Rectal smooth muscle tissue (tissue), 1 donor: ENCODE data around the gene ZDHHC24.
"Not testable (repeated sequence)": the region's sequence is repeated elsewhere in the genome, so short reads cannot be mapped to it uniquely, and the experiment has no call there.

Experiments used
- H3K27ac ChIP-seq: one replicate; pipeline ENCODE4 v1.7.0; 2013; ENCODE audit warnings: low read depth, low read length, inconsistent platforms
- H3K27me3 ChIP-seq: one replicate; pipeline ENCODE4 v1.7.0; 2013; ENCODE audit warnings: low read length; ENCODE audit not compliant: control insufficient read depth, insufficient read depth
- H3K36me3 ChIP-seq: one replicate; pipeline ENCODE4 v1.7.0; 2013; ENCODE audit warnings: low read length; ENCODE audit not compliant: control insufficient read depth, insufficient read depth
- H3K4me1 ChIP-seq: one replicate; pipeline ENCODE4 v1.7.0; 2013; ENCODE audit warnings: low read length; ENCODE audit not compliant: control insufficient read depth, insufficient read depth
- H3K4me3 ChIP-seq: one replicate; pipeline ENCODE4 v1.7.0; 2013; ENCODE audit warnings: low read length
- H3K9ac ChIP-seq: one replicate; pipeline ENCODE4 v1.7.0; 2013; ENCODE audit warnings: low read length

Gene ZDHHC24

DNA sequence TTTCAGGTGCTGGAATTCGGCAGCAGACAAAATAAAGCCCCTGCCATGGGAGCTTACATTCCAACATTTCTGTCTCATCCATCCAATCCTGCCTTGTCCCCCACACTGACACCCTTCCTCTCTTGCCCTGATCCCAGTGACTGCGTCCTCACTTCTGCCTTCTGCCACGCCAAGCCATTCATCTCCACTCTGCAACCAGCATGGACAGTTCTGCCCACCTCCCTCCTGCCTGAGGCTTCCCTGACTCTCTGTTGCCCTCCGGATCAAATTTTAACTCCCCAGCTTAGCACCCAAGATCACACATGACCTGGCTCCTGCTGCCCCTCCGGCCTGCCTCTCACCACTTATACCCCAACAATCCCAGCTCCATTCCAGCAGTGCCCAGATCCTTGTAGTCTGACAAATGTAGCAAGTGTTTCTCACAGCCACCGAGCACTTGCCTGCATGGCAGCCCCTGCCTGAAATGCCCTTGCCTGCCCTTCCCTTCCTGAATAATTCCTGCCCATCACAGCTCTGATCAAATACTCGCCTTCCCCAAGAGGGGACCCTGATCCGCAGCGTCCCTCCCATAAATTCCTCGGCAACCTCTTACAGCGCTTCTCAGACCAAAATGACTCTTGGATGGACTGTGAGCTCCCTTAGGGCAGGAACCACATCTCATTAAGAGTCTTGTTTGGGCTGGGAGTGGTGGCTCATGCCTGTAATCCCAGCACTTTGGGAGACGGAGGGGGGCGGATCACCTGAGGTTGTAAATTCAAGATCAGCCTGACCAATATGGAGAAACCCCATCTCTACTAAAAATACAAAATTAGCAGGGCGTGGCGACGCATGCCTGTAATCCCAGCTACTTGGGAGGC, 3.2 kb upstream of the ZDHHC24 start:
- Histone ChIP-seq H3K27me3 (no peaks in the 10 kb centered on the region), H3K9ac (no peak overlapping the region), H3K4me1 (peaks cover 6% of the 10 kb centered on the region), H3K4me3 (no peak overlapping the region), H3K27ac (no peak overlapping the region), H3K36me3 (no peaks in the 10 kb centered on the region)

DNA sequence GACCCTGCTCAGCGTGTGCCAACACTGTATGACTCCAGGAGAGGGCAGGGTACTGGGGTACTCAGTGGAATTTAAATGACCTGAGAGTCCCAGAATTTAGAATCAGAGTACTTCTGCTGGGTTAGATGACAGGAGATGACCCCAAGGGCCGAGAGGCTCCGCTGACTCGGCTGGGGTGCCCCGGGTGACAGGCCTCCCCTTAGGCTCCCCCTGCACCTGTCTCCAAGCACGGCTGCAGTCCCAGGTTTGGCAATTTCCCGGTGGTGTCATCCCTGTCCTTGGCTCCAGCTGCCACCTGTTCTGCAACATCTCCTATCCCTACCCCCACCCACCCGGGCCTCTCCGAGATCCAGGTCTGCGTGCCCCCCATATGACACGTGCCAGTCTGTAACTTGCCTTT, 2.2 kb upstream of the ZDHHC24 start:
- peaks cover 6% of the 10 kb centered on the region for H3K4me1 ChIP-seq
- H3K36me3 ChIP-seq, result no peaks in the 10 kb centered on the region
- no peak overlapping the region for H3K27ac ChIP-seq
- H3K4me3 ChIP-seq, result no peak overlapping the region
- H3K27me3 ChIP-seq, result no peaks in the 10 kb centered on the region
- H3K9ac ChIP-seq, result no peak overlapping the region

DNA sequence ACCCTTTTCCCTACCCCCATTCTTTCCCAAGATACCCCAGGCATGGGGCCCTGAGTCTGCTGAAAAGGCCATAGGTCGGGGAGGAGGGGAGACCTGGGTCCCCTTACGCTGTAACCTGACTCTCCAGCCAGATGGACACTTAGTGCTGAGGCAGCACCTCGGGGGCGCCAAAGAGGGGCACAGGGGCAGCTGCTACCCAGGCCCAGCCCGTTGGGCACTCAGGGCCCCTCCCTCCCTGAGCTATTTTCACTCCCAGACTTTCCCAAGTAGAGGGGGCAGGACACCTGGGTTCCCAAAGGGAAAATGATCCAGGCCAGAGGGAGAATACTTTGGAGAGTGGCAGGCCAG, 1.8 kb upstream of the ZDHHC24 start:
- Histone ChIP-seq H3K27ac (no peak overlapping the region), H3K27me3 (no peaks in the 10 kb centered on the region), H3K36me3 (peaks cover 4% of the 10 kb centered on the region), H3K9ac (no peak overlapping the region), H3K4me3 (no peak overlapping the region), H3K4me1 (peaks cover 6% of the 10 kb centered on the region)

DNA sequence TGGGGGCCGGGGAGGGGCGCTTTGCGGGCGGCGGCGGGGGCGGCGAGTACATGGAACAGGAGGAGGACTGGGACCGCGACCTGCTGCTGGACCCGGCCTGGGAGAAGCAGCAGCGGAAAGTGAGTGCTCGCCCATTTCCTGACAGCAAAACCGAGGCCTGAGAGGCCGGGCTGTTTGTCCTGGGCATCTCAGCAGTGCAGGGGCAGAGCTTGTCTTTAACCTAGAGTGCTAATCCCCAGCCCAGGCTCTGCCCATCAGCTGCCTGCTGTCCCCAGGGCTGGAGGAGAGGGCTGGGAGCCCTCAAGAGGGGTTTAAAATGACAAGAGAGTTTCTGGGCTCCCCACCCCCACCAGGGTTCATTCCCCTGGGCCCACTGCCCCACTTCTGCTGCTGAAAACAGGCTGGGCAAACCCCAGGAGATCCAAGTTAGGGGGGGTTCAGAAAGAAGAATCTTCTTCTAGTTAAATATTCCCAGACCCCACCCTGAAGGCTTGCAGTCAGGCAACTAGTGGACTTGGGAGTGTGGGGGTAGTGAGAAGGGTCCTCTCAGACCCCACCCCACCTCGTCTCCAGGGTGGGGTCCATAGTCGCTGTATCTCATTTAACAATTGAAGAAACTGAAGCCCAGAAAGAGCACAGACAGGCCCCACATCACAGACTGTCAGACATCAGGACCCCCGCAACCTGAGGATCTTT, 1.3 kb upstream of the ZDHHC24 start:
- peaks cover 6% of the 10 kb centered on the region for H3K4me1 ChIP-seq
- H3K27ac ChIP-seq, result no peak overlapping the region
- H3K9ac ChIP-seq, result no peak overlapping the region
- peaks cover 7% of the 10 kb centered on the region for H3K36me3 ChIP-seq
- no peak overlapping the region for H3K4me3 ChIP-seq
- H3K27me3 ChIP-seq, result no peaks in the 10 kb centered on the region

DNA sequence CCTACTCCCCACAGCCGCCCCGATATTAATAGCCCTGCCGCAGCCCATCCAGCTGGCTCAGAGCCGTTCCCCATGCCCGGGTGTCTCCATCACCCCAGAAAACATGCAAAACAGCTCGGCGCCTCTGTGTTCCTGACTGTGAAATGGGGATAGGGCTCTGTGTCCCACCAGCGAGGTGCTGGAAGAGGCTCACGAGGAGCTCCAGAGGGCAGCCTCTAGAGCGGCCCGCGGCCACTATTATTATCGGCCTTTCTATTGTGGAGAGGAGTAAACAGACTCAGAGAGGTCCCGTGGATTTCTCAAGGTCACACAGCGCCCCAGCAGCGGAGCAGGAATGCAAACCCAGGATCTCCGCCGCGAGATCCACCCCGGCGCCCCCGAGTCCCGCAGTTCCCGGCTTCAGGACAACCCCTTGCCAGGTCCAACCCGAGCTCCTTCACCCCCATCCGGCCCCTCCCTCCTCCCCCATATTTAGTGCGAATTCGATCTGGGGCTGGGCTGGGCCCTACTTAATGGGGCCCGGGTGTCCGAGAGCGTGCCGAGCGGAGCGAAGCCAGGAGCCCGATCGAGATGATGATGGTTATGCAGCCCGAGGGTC, 619 bp upstream of the ZDHHC24 start, which contains the start of gene ACTN3:
Gene ACTN3 (plus strand): TSS at position 536 of the 598 bp plus-strand sequence. CDS start 35 bp downstream, at position 571.
- Histone ChIP-seq H3K4me3 (peak within 1 kb of the TSS; percentile 68), H3K36me3 (peaks cover 7% of the 10 kb centered on the region), H3K9ac (peak within 1 kb of the TSS; percentile 8), H3K27ac (peak within 1 kb of the TSS; percentile 58), H3K4me1 (peaks cover 6% of the 10 kb centered on the region), H3K27me3 (no peaks in the 10 kb centered on the region)

DNA sequence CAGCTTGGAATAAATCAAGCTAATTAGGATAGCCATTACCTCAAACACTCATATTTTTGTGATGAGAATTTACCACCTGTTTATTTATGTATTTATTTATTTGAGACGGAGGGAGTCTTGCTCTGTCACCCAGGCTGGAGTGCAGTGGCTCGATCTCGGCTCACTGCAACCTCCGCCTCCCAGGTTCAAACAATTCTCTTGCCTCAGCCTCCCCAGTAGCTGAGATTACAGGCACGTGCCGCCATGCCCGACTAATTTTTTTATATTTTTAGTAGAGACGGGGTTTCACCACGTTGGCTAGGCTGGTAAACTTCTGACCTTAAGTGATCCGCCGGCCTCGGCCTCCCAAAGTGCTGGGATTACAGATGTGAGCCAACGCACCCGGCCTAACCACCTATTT, 896 bp downstream of the ZDHHC24 start:
- not testable (repeated sequence) for H3K27me3 ChIP-seq, H3K36me3 ChIP-seq, H3K27ac ChIP-seq, H3K4me1 ChIP-seq, H3K9ac ChIP-seq
- peak overlapping the region; percentile 68 for H3K4me3 ChIP-seq

DNA sequence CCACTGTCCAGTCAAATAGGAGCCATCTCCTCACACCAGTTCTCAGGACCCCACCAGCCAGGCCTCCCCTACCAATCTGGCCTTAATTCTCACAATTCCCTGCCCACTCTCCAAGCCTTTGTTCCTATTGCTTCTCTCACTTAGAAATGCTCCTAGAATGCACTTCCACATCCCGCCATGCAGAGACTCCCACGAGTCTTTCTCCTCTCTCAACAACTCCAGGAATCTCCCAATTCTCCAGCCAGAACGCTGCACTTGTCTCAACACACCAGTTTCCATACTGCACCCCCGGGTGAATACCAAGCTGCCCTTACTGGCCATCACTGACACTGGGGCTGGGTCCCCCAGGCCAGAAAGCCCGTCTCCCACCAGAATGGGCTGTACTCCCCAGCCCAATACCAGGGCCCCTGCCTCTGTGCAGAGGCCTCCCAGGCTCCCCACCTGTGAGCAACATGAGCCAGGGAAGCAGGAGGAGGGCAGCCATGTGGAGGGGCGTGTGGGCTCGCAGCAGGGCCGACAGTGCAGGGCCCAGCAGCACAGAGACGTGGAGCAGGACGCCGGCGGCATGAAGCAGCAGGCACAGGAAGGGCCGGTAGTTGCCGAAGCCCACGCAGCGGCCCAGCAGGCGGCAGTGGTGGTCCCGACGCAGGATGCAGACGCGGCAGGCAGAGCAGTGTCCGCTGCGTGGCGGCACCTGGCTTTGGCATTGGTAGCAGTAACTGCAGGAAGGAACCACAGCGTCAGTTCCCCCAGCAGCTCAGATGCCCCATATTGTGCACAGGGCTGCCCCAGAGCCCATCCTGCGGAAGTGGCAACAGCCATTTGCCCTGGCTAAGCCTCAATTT, 2.4 kb downstream of the ZDHHC24 start:
- H3K9ac ChIP-seq, result no peak overlapping the region
- peaks cover 11% of the 10 kb centered on the region for H3K36me3 ChIP-seq
- no peak overlapping the region for H3K27ac ChIP-seq
- H3K27me3 ChIP-seq, result no peaks in the 10 kb centered on the region
- H3K4me1 ChIP-seq, result peaks cover 6% of the 10 kb centered on the region
- H3K4me3 ChIP-seq, result peak overlapping the region; percentile 37

DNA sequence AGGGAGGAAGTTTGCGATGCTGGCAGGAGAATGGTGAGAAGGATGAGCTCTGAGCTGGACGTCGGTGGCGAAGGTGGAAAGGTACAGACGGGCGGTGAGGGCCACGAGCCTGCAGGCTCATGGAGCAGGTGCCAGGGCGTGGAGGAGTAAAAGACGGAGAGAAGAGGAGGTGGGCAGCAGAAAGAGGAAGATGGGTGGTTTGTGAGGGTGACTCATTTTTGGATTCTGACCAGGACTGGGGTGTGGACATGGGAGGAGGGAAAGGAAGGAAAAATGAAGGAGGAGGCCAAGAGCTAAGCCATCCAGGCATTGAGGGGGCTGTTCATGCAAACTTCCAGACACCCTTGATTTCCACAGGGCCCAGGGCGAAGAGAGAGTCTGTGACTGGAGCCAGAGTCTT, 3.5 kb downstream of the ZDHHC24 start:
- no peak overlapping the region for H3K4me3 ChIP-seq
- H3K27me3 ChIP-seq, result no peaks in the 10 kb centered on the region
- peaks cover 11% of the 10 kb centered on the region for H3K36me3 ChIP-seq
- no peak overlapping the region for H3K27ac ChIP-seq
- H3K4me1 ChIP-seq, result peaks cover 6% of the 10 kb centered on the region
- H3K9ac ChIP-seq, result no peak overlapping the region

DNA sequence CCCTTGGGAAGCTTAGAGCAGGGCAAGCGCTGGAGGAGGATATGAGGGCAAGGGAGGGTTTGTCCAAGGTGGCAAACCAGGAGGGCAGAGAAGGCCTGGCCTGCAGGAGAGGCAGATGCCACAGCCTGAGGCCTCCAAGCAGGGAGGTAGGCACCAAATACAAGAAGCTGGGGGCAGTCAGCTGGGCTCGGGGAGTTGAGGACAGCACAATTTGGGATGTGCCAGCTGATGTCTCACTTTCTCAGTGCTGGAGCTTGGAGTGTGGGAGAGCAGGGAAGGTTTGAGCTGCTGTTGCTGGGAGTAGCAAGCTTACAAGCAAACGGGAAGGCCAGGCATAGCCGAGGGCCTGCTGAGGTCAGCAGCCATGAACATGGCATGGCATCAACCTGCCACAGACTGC, 4.0 kb downstream of the ZDHHC24 start:
- H3K27ac ChIP-seq, result no peak overlapping the region
- peaks cover 11% of the 10 kb centered on the region for H3K36me3 ChIP-seq
- peaks cover 6% of the 10 kb centered on the region for H3K4me1 ChIP-seq
- H3K27me3 ChIP-seq, result no peaks in the 10 kb centered on the region
- no peak overlapping the region for H3K4me3 ChIP-seq
- no peak overlapping the region for H3K9ac ChIP-seq

DNA sequence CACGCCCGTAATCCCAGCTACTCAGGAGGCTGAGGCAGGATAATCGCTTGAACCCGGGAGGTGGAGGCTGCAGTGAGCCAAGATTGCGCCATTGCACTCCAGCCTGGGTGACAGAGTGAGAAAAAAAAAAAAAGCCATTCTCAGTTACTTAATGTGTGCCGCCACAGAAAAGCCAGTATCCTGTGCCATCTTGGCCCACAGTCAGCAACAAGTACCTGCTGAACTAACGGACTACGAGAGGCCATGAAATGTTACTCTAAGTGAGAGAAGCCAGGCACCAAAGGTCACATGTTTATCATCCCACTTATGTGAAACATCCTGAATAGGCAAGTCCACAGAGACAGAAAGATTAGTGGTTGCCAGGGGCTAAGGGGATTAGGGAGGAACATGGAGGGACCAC, 5.2 kb downstream of the ZDHHC24 start:
- peaks cover 11% of the 10 kb centered on the region for H3K36me3 ChIP-seq
- not testable (repeated sequence) for H3K4me3 ChIP-seq, H3K4me1 ChIP-seq, H3K27me3 ChIP-seq, H3K27ac ChIP-seq, H3K9ac ChIP-seq

DNA sequence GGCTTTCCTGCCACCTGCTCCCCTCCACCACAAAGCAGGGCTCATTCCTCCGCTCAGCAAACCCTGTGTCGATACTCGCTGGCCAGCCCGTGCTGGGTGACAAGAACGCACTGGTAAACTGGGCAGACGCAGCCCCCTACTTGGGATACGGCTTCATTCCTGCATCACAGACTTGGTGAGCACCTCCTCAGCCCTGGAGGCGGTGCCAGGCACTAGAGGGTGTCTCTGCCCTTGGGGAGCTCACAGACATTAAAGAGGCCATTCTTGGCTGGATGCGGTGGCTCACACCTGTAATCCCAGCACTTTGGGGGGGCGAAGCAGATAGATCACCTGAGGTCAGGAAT, 6.0 kb downstream of the ZDHHC24 start:
- Histone ChIP-seq H3K4me1 (peaks cover 3% of the 10 kb centered on the region), H3K9ac (no peak overlapping the region), H3K4me3 (no peak overlapping the region), H3K27me3 (no peaks in the 10 kb centered on the region), H3K36me3 (peaks cover 11% of the 10 kb centered on the region), H3K27ac (no peak overlapping the region)
